Adrenal gland (tissue), 19 donors: Measurements from ENCODE around the gene SYT15. TPM values are rescaled to one million over a fixed set of nuclear protein-coding genes. Genes with fewer than 3 reads are reported as not detected.
"Not testable (repeated sequence)": the region's sequence is repeated elsewhere in the genome, so short reads cannot be mapped to it uniquely, and the experiment has no call there.

Experiments
- DNase-seq, 7 donors: peaks; one replicate each; pipeline ENCODE4 v3.0.0-alpha.2; 2019 to 2020
- H3K27ac ChIP-seq, 5 donors: fragments of 200-600 bp; sonication (generic) in 4 of 5; 1 replicate in 3 of 5; 2 replicates in 2 of 5; pipeline versions ENCODE4 v1.5.1 to v1.8.0; 2016 to 2020; ENCODE audit warnings: mild to moderate bottlenecking in 1 of 5
- H3K27me3 ChIP-seq: fragments of 200-600 bp; 2 replicates; pipeline ENCODE4 v1.8.0; 2021
- H3K36me3 ChIP-seq, 2 donors: fragments of 200-600 bp; replicated peaks in 1 of 2; 1 replicate in 1 of 2; 2 replicates in 1 of 2; pipeline versions ENCODE4 v1.5.1 to v1.8.0; 2018 to 2022
- H3K4me1 ChIP-seq, 2 donors: fragments of 200-600 bp; replicated peaks in 1 of 2; 1 replicate in 1 of 2; 2 replicates in 1 of 2; pipeline versions ENCODE4 v1.5.1 to v1.8.0; 2018 to 2021
- H3K4me3 ChIP-seq, 4 donors: fragments of 200-600 bp; sonication (generic) in 3 of 4; one replicate each; pipeline ENCODE4 v1.5.1; 2016 to 2018
- H3K9me3 ChIP-seq, 3 donors: fragments of 200-600 bp; sonication (generic) in 1 of 3; replicated peaks in 1 of 3; 1 replicate in 2 of 3; 2 replicates in 1 of 3; pipeline versions ENCODE4 v1.5.1 to v1.8.0; 2016 to 2021
- CTCF ChIP-seq, 6 experiments: fragments of 450-650 bp in 4 of 6; fragments of 200-600 bp in 2 of 6; sonication (generic) in 1 of 6; IDR thresholded peaks; 1 replicate in 5 of 6; 2 replicates in 1 of 6; pipeline versions ENCODE4 v1.5.1 to v1.8.0; 2016 to 2021; ENCODE audit warnings: antibody characterized with exemption in 6 of 6, mild to moderate bottlenecking in 2 of 6, moderate library complexity in 1 of 6
- POLR2A ChIP-seq, 2 donors: fragments of 450-650 bp; IDR thresholded peaks; one replicate each; pipeline ENCODE4 v1.6.1; 2017; ENCODE audit warnings: antibody characterized with exemption in 2 of 2, mild to moderate bottlenecking in 2 of 2, moderate library complexity in 1 of 2
- whole genome bisulfite sequencing, 4 donors: extraction: QIAGEN DNeasy Blood & Tissue Kit in 2 of 4; methylation state at CpG; one replicate each; pipeline versions ENCODE4 v1.1.5 to v1.1.7; 2013 to 2017; 5-methylcytosine and 5-hydroxymethylcytosine counted together
- intact Hi-C, 2 donors: fragments of 100-400 bp; cut with DNase I; formaldehyde crosslinking; loops; one replicate each; pipeline versions ENCODE4 v1.14.1 to v1.15.0; 2022 to 2023
- long read RNA-seq, 10 donors: library from polyadenylated mRNA in 3 of 10; unstranded in 2 of 10; stranded (forward) in 1 of 10; transcript quantifications; one replicate each; pipeline ENCODE4 v2.0.0 and lab custom pipeline, GENCODE V29; 2021 to 2026
- polyA plus RNA-seq, 3 donors: library from polyadenylated mRNA; stranded (reverse); fragments of 200-250 nt in 2 of 3; fragments of 350-450 nt in 1 of 3; fragmentation: Illumina TruSeq in 1 of 3; extraction: RNeasy Lipid Tissue Mini Kit (QIAGEN cat#74804) in 1 of 3; gene quantifications; one replicate each; pipeline ENCODE4 v1.2.3, GENCODE V29; 2013 to 2014
- total RNA-seq, 9 donors: library from RNA; depleted of rRNA in 4 of 9; stranded (reverse); fragments of >200 nt in 4 of 9; fragments of 120-200 nt in 1 of 9; fragmentation: NEBNext Ultra II Directional in 1 of 9; extraction: Animal tissue kit (Norgen Biotek cat#: 25700) in 1 of 9; gene quantifications; one replicate each; pipeline versions ENCODE4 v1.1.0 to v1.2.4, GENCODE V29; 2013 to 2023
- donor health status: healthy with polysubstance abuse.
- donor health status: Bipolar disorder and iron deficiency.
- donor health status: DM: yes; HTN: yes; CAD: no.
- donor health status: DM: no; HTN: no; CAD: no.
- donor health status: DM: no; HTN: no; CAD: no.
- donor health status: DM: yes; HTN: yes; CAD: no.

The SYT15 gene
- total RNA-seq (10 to 100 TPM in 1 of 9 donors, 1 to 10 TPM in 7, under 1 TPM in 1; 0.95 to 32.5 (median 2.3) TPM), polyA plus RNA-seq (1 to 10 TPM in 2 of 3 donors, under 1 TPM in 1; 0.72 to 1.6 (median 1.3) TPM)
- long read RNA-seq, donor 1, result 0 reads
- long read RNA-seq, donor 2, result 0 reads
- long read RNA-seq, donor 3, result 0 reads
- long read RNA-seq, donor 4, result 0 reads
- long read RNA-seq, donor 5, partial matches to known transcripts, result 1 of 3 reads
- long read RNA-seq, donor 5, other reads (novel, unspliced or antisense), result 2 of 3 reads
- long read RNA-seq, donor 6, result 0 reads
- long read RNA-seq, donor 7, result 0 reads
- long read RNA-seq, donor 8, result 0 reads
- long read RNA-seq, donor 9, result 0 reads
- long read RNA-seq, donor 10, result 0 reads

- H3K27ac ChIP-seq, intact Hi-C loops, H3K36me3 ChIP-seq, H3K4me1 ChIP-seq, H3K4me3 ChIP-seq, DNase-seq, H3K9me3 ChIP-seq, H3K27me3 ChIP-seq: not testable (repeated sequence)
- WGBS, 4 donors, result 0 to 1% methylated on average over 25 to 44 of the region's 68 CpGs; no CpG with 5 or more reads in 2 of the 4 donors
Measured at GRCh38 chr10:46578474-46579178, at the start of gene SYT15. TSS of gene SYT15 (plus strand) at chr10:46579128. CDS start at chr10:46579169, 41 bp downstream.

GRCh38 chr10:46529742-46530141, 49.2 kb upstream of the SYT15 start:
- H3K4me3 ChIP-seq, intact Hi-C loops, DNase-seq, H3K27me3 ChIP-seq, H3K4me1 ChIP-seq, H3K27ac ChIP-seq, H3K36me3 ChIP-seq, H3K9me3 ChIP-seq: not testable (repeated sequence)
- WGBS, 4 donors, result 81 to 85% (median 85%) methylated on average over 7 of the region's 7 CpGs

GRCh38 chr10:46530249-46531186, 48.4 kb upstream of the SYT15 start:
- no peaks in the 10 kb centered on the region for H3K36me3 ChIP-seq
- no peaks in the 10 kb centered on the region for H3K4me1 ChIP-seq
- intact Hi-C loops, result no loop called here
- TF ChIP-seq CTCF (IDR thresholded peaks at IDR 0.05) (no peak), POLR2A (IDR thresholded peaks at IDR 0.05) (no peak)
- no peaks in the 10 kb centered on the region for H3K9me3 ChIP-seq
- peaks cover 1% of the 10 kb centered on the region for H3K27me3 ChIP-seq
- no peak overlapping the region for H3K27ac ChIP-seq
- no peak for DNase-seq
- no peak overlapping the region for H3K4me3 ChIP-seq
- WGBS, 4 donors, result 85 to 89% (median 86%) methylated on average over 18 of the region's 18 CpGs

- intact Hi-C loops, result not testable (repeated sequence)
- DNase-seq, result peak in 1 of 7 donors; percentile 28
Measured at GRCh38 chr10:46532256-46532655, 46.7 kb upstream of the SYT15 start.

GRCh38 chr10:46534828-46535524, 44.0 kb upstream of the SYT15 start:
- no peak for DNase-seq
- peaks cover 13% of the 10 kb centered on the region for H3K27me3 ChIP-seq
- intact Hi-C loops, result no loop called here
- no peaks in the 10 kb centered on the region for H3K36me3 ChIP-seq
- no peak for TF ChIP-seq POLR2A (IDR thresholded peaks at IDR 0.05)
- no peak for TF ChIP-seq CTCF (IDR thresholded peaks at IDR 0.05)
- 85 to 90% (median 88%) methylated on average over 6 of the region's 6 CpGs for WGBS, 4 donors
- H3K27ac ChIP-seq, result no peak overlapping the region
- no peak overlapping the region for H3K4me3 ChIP-seq
- H3K4me1 ChIP-seq, result no peaks in the 10 kb centered on the region
- no peaks in the 10 kb centered on the region for H3K9me3 ChIP-seq

More at GRCh38 chr10:46532256-46532655, 46.7 kb upstream of the SYT15 start:
- not testable (repeated sequence) for H3K9me3 ChIP-seq, H3K27ac ChIP-seq, H3K36me3 ChIP-seq, H3K4me1 ChIP-seq, H3K4me3 ChIP-seq
- peaks cover 13% of the 10 kb centered on the region for H3K27me3 ChIP-seq
- WGBS, 4 donors, result 35 to 48% (median 40%) methylated on average over 1 of the region's 1 CpG
